ENCODE measurements around the gene USP25.

DNA sequence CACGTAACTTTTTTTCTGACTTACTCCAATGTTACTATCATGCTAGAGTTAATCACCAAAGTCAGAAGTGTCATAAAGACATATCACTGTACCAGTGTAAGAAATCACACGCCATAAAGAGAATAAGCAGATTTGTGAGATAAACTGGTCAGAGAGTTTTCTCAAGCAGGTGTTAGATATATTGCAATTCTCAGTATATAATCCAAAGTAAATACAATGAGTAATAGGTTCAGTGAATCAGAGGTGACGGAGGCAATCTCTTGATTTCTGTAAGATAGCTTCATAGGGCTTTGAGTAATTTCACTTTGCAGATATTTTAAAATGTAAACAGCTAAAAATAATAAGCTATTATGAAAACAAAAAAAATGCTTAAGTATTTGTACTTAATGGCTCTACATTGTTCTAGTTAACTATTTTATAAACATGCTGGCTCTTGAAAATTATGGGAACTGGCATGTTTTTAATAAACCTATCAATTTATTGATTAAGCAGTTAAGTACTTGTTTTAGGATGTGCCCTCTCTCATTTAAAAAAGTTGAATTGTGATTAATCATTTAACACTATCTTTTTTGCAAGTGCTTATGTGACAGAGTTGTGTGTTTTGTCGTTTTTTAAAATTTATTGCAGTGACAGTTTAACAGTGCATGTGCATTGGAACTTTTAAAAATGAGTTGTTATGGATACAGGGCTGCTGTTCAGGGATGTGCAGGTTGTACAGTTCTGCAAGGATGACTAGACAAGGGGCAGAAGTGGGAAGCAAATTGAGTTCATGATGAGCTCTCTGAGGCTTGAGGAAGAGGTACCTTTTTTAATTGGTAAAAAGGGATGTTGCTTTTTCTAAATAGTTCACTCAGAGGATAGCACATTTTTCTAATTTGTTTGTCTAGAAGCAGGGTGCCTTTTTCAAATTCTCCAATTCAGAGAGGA, 119.1 kb downstream of the USP25 start:
- TF ChIP-seq, protein P1, sequence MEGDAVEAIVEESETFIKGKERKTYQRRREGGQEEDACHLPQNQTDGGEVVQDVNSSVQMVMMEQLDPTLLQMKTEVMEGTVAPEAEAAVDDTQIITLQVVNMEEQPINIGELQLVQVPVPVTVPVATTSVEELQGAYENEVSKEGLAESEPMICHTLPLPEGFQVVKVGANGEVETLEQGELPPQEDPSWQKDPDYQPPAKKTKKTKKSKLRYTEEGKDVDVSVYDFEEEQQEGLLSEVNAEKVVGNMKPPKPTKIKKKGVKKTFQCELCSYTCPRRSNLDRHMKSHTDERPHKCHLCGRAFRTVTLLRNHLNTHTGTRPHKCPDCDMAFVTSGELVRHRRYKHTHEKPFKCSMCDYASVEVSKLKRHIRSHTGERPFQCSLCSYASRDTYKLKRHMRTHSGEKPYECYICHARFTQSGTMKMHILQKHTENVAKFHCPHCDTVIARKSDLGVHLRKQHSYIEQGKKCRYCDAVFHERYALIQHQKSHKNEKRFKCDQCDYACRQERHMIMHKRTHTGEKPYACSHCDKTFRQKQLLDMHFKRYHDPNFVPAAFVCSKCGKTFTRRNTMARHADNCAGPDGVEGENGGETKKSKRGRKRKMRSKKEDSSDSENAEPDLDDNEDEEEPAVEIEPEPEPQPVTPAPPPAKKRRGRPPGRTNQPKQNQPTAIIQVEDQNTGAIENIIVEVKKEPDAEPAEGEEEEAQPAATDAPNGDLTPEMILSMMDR (IDR thresholded peaks at IDR 0.05) = no peak
- no peak for TF ChIP-seq POLR2A (IDR thresholded peaks at IDR 0.05)
